Keratinocyte (primary cell): ENCODE data around the gene ZNF169. TPM values are rescaled to one million over a fixed set of nuclear protein-coding genes. Genes with fewer than 3 reads are reported as not detected.

Source experiments
- DNase-seq: peaks from one replicate; pipeline ENCODE4 v3.0.0-alpha.2; 2011; ENCODE audit warnings: low read depth, missing footprints, low spot score
- FAIRE-seq: peaks from 2 replicates; lab custom pipeline; 2011; peaks lifted over from hg19 to GRCh38; lab: Jason Lieb, UNC
- H2AFZ ChIP-seq: 2 replicates; pipeline ENCODE4 v1.6.0; 2012; ENCODE audit warnings: low read length, control low read depth, inconsistent platforms; ENCODE audit not compliant: control insufficient read depth
- H3K27ac ChIP-seq: 2 replicates; pipeline ENCODE4 v1.5.1; 2011; ENCODE audit warnings: low read length; ENCODE audit not compliant: control insufficient read depth, insufficient read depth
- H3K27me3 ChIP-seq: 3 replicates; pipeline ENCODE4 v1.6.0; 2011; ENCODE audit warnings: low read length; ENCODE audit not compliant: control insufficient read depth, insufficient read depth; ENCODE audit errors: extremely low read depth
- H3K36me3 ChIP-seq, 2 experiments: 2 replicates in 1 of 2; 3 replicates in 1 of 2; pipeline ENCODE4 v1.5.1; 2011; ENCODE audit warnings: low read length in 2 of 2, mild to moderate bottlenecking in 1 of 2; ENCODE audit not compliant: control insufficient read depth in 2 of 2, insufficient read depth in 2 of 2; ENCODE audit errors: extremely low read depth in 1 of 2
- H3K4me1 ChIP-seq: 3 replicates; pipeline ENCODE4 v1.5.1; 2011; ENCODE audit warnings: low read length; ENCODE audit not compliant: control insufficient read depth, insufficient read depth; ENCODE audit errors: extremely low read depth
- H3K4me2 ChIP-seq: 3 replicates; pipeline ENCODE4 v1.6.0; 2011; ENCODE audit warnings: low read depth, low read length; ENCODE audit not compliant: control insufficient read depth, insufficient read depth; ENCODE audit errors: extremely low read depth
- H3K4me3 ChIP-seq, 3 experiments: fragments of 200-600 bp in 1 of 3; sonication (generic) in 1 of 3; 2 replicates in 2 of 3; 3 replicates in 1 of 3; pipeline ENCODE4 v1.5.1; 2011 to 2016; ENCODE audit warnings: low read length in 3 of 3, mild to moderate bottlenecking in 3 of 3, control low read depth in 2 of 3, inconsistent platforms in 1 of 3, low read depth in 1 of 3, mixed read lengths in 1 of 3, mixed run types in 1 of 3, moderate library complexity in 1 of 3; ENCODE audit not compliant: control insufficient read depth in 2 of 3, insufficient read depth in 2 of 3; ENCODE audit errors: extremely low read depth in 1 of 3
- H3K79me2 ChIP-seq: 2 replicates; pipeline ENCODE4 v1.6.0; 2012; ENCODE audit warnings: low read length; ENCODE audit not compliant: control insufficient read depth, insufficient read depth
- H3K9ac ChIP-seq: 3 replicates; pipeline ENCODE4 v1.6.0; 2011; ENCODE audit warnings: low read length; ENCODE audit not compliant: control insufficient read depth, insufficient read depth; ENCODE audit errors: extremely low read depth
- H3K9me1 ChIP-seq: 3 replicates; pipeline ENCODE4 v1.6.0; 2011; ENCODE audit warnings: low read length; ENCODE audit not compliant: control insufficient read depth, insufficient read depth; ENCODE audit errors: extremely low read depth
- H3K9me3 ChIP-seq: 2 replicates; pipeline ENCODE4 v1.5.1; 2012; ENCODE audit warnings: low read depth, low read length; ENCODE audit not compliant: control insufficient read depth
- H4K20me1 ChIP-seq: 3 replicates; pipeline ENCODE4 v1.6.0; 2011; ENCODE audit warnings: low read length; ENCODE audit not compliant: control insufficient read depth, insufficient read depth; ENCODE audit errors: extremely low read depth
- EZH2 ChIP-seq: IDR thresholded peaks from one replicate; pipeline ENCODE4 v1.6.1; 2012; ENCODE audit warnings: inconsistent platforms, mild to moderate bottlenecking, low read length, moderate library complexity
- dilution Hi-C: fragments of 300-500 bp; cut with MboI; formaldehyde crosslinking; loops from one replicate; pipeline ENCODE4 v1.7.0; 2020; ENCODE audit warnings: low sequenced_read_pairs; ENCODE audit not compliant: extremely low pct_ligation_motif_present
- polyA plus RNA-seq, 5 experiments: library from polyadenylated mRNA; depleted of rRNA in 3 of 5; stranded (reverse) in 3 of 5; stranded (forward) in 1 of 5; unstranded in 1 of 5; fragments of >200 nt; gene quantifications; 1 replicate in 1 of 5; 2 replicates in 3 of 5; 3 replicates in 1 of 5; pipeline versions ENCODE4 v1.2.1 to v1.2.3, GENCODE V29; 2011 to 2012; ENCODE audit warnings: missing spikeins in 2 of 5, low read depth in 1 of 5, low replicate concordance in 1 of 5
- TF ChIP-seq, protein P1 (sequence below), 3 experiments: IDR thresholded peaks in 1 of 3; conservative IDR thresholded peaks in 1 of 3; optimal IDR thresholded peaks in 1 of 3; 2 replicates in 2 of 3; 3 replicates in 1 of 3; pipeline versions ENCODE3 to v1.5.1; 2011; ENCODE audit warnings: low read length in 3 of 3, mild to moderate bottlenecking in 3 of 3, moderate library complexity in 2 of 3, control low read depth in 1 of 3, inconsistent platforms in 1 of 3; ENCODE audit not compliant: insufficient read depth in 2 of 3; ENCODE audit errors: extremely low read depth in 1 of 3

The ZNF169 gene
- polyA plus RNA-seq, 1 donor (not counting 4 experiments of a cell fraction or from before 2014, with no cell fraction given), result 3.7 TPM

DNA sequence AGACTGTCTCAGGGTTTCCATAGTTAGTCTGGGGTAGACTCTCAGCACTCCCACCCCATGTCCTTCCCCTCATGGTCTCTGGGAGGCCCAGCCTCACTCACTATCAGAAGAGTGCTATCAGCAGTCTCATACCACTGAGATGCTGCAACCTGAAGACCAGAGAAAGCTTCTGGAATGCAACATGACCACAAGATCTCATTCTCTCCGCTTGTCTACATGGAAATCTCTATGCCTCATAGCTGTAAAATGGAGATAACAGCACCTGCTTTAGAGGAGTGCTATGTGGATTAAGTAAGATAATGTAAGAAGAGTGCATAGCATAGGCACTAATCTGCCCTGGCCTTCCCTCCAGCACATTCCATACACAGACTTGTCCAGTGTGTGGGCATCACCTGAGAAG is 47.0 kb upstream of the ZNF169 start:
- no peak overlapping the region for H3K9ac ChIP-seq
- no peak overlapping the region for H2AFZ ChIP-seq
- no peaks in the 10 kb centered on the region for H3K9me1 ChIP-seq
- H3K9me3 ChIP-seq, result no peaks in the 10 kb centered on the region
- no peaks in the 10 kb centered on the region for H3K79me2 ChIP-seq
- no peaks in the 10 kb centered on the region for H3K36me3 ChIP-seq
- no peaks in the 10 kb centered on the region for H3K4me1 ChIP-seq
- no peak overlapping the region for H3K4me2 ChIP-seq
- TF ChIP-seq, protein P1, sequence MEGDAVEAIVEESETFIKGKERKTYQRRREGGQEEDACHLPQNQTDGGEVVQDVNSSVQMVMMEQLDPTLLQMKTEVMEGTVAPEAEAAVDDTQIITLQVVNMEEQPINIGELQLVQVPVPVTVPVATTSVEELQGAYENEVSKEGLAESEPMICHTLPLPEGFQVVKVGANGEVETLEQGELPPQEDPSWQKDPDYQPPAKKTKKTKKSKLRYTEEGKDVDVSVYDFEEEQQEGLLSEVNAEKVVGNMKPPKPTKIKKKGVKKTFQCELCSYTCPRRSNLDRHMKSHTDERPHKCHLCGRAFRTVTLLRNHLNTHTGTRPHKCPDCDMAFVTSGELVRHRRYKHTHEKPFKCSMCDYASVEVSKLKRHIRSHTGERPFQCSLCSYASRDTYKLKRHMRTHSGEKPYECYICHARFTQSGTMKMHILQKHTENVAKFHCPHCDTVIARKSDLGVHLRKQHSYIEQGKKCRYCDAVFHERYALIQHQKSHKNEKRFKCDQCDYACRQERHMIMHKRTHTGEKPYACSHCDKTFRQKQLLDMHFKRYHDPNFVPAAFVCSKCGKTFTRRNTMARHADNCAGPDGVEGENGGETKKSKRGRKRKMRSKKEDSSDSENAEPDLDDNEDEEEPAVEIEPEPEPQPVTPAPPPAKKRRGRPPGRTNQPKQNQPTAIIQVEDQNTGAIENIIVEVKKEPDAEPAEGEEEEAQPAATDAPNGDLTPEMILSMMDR (optimal IDR thresholded peaks at IDR 0.05 in 1 of 3, IDR thresholded peaks at IDR 0.05 in 1 of 3, conservative IDR thresholded peaks at IDR 0.05 in 1 of 3; ENCODE audit: extremely low read depth in 1 of 3, insufficient read depth in 2 of 3, low read length in 3 of 3), result no peak
- TF ChIP-seq EZH2, result no peak
- H3K27ac ChIP-seq, result no peak overlapping the region
- H3K4me3 ChIP-seq, result no peak overlapping the region
- no peak for FAIRE-seq
- H4K20me1 ChIP-seq, result no peaks in the 10 kb centered on the region
- dilution Hi-C loops, result loop anchor here (25.0 kb wide), 1 partner anchor 200 kb away; no protein-coding TSS in a partner anchor
- no peaks in the 10 kb centered on the region for H3K27me3 ChIP-seq
- no peak for DNase-seq

DNA sequence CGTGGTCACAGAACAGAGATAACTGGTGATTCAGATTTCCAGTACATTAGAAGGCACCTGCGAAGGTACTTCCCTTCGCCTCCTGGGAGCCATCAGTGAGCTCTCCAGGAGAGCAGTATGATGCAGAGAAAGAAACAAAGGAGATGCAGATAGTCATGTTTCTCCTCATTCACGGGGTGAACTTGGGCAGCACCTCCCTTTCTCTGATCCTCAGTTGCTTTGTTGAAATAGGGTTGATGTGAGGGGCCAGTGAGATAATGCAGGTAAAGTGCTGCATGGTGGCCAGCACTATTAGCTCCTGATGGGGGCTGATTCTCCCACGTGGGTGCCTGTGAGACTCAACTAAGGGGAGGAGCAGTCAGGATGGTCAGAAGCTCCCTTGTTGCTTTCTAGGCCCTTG is 46.6 kb upstream of the ZNF169 start:
- Histone ChIP-seq H3K9me3 (no peaks in the 10 kb centered on the region), H3K9me1 (no peaks in the 10 kb centered on the region), H3K9ac (no peak overlapping the region), H3K79me2 (no peaks in the 10 kb centered on the region), H3K4me3 (no peak overlapping the region), H3K4me1 (no peaks in the 10 kb centered on the region), H3K27me3 (no peaks in the 10 kb centered on the region), H4K20me1 (no peaks in the 10 kb centered on the region), H3K4me2 (no peak overlapping the region), H2AFZ (no peak overlapping the region), H3K27ac (no peak overlapping the region), H3K36me3 (no peaks in the 10 kb centered on the region)
- dilution Hi-C loops, result loop anchor here (25.0 kb wide), 1 partner anchor 200 kb away; no protein-coding TSS in a partner anchor
- no peak for FAIRE-seq
- TF ChIP-seq, protein P1 (optimal IDR thresholded peaks at IDR 0.05 in 1 of 3, IDR thresholded peaks at IDR 0.05 in 1 of 3, conservative IDR thresholded peaks at IDR 0.05 in 1 of 3; ENCODE audit: extremely low read depth in 1 of 3, insufficient read depth in 2 of 3, low read length in 3 of 3), result no peak
- DNase-seq, result no peak
